C4-2B (cell line): ENCODE results near the gene S100Z.

ENCODE experiments used
- CTCF ChIP-seq: fragments of 450-650 bp; conservative IDR thresholded peaks from 2 replicates; pipeline ENCODE4 v1.5.1; 2017; ENCODE audit warnings: mild to moderate bottlenecking
- ZFX ChIP-seq: fragments of 450-650 bp; IDR thresholded peaks from 2 replicates; pipeline ENCODE4 v1.6.1; 2017

GRCh38 chr5:76942581-76942980 lies 92.8 kb downstream of the S100Z start:
- TF ChIP-seq ZFX = no peak
- no peak for TF ChIP-seq CTCF
